WI38 (cell line): ENCODE data around the gene UBA7.
A peak's percentile ranks its signal among the peaks of the same experiment; 100 is the strongest.
"Not testable (repeated sequence)": the region's sequence is repeated elsewhere in the genome, so short reads cannot be mapped to it uniquely, and the experiment has no call there.

Experiments used
- H3K4me3 ChIP-seq: 2 replicates; pipeline ENCODE4 v1.5.1; 2011; ENCODE audit warnings: low read depth, mild to moderate bottlenecking, control low read depth, low read length
- CTCF ChIP-seq: IDR thresholded peaks from 2 replicates; pipeline ENCODE4 v1.5.1; 2012; ENCODE audit warnings: low read depth, mild to moderate bottlenecking, control low read depth, low read length

UBA7 gene

GRCh38 chr3:49831341-49831740 lies 17.6 kb upstream of the UBA7 start:
- no peak overlapping the region for H3K4me3 ChIP-seq
- no peak for TF ChIP-seq CTCF

GRCh38 chr3:49826016-49826415 lies 12.3 kb upstream of the UBA7 start:
- H3K4me3 ChIP-seq, result no peak overlapping the region
- TF ChIP-seq CTCF, result no peak

- not testable (repeated sequence) for H3K4me3 ChIP-seq
Measured at GRCh38 chr3:49823131-49823530, 9.4 kb upstream of the UBA7 start.

- TF ChIP-seq CTCF, result no peak
- H3K4me3 ChIP-seq, result peak overlapping the region; percentile 56
Measured at GRCh38 chr3:49812916-49813496, 747 bp downstream of the UBA7 start.

- no peak for TF ChIP-seq CTCF
Measured at GRCh38 chr3:49807431-49808114, 6.2 kb downstream of the UBA7 start.

GRCh38 chr3:49806850-49807249 lies 6.9 kb downstream of the UBA7 start:
- H3K4me3 ChIP-seq, result no peak overlapping the region
- TF ChIP-seq CTCF, result no peak

More at GRCh38 chr3:49807431-49808114, 6.2 kb downstream of the UBA7 start:
- H3K4me3 ChIP-seq, result no peak overlapping the region

- no peak overlapping the region for H3K4me3 ChIP-seq
Measured at GRCh38 chr3:49805897-49806701, 7.7 kb downstream of the UBA7 start.

More at GRCh38 chr3:49805897-49806701, 7.7 kb downstream of the UBA7 start:
- TF ChIP-seq CTCF, result no peak
